OCI-LY3 (cell line): ENCODE results near the gene TMEM245.

Experiments used
- H2AFZ ChIP-seq: fragments of 200-600, 300-600 bp; shearing (Covaris generic); 2 replicates; pipeline ENCODE4 v1.6.0; 2014; ENCODE audit warnings: antibody characterized with exemption, low read depth, low read length
- H3K27ac ChIP-seq: fragments of 200-600, 300-600 bp; sonication (generic); 2 replicates; pipeline ENCODE4 v1.5.1; 2014; ENCODE audit warnings: mild to moderate bottlenecking, low read length, moderate library complexity, mixed read lengths
- H3K27me3 ChIP-seq: fragments of 200-600, 300-600 bp; sonication (generic); 2 replicates; pipeline ENCODE4 v1.6.1; 2014; ENCODE audit warnings: low read depth, low read length, mixed read lengths
- H3K36me3 ChIP-seq: fragments of 200-600, 300-600 bp; sonication (generic); replicated peaks from 2 replicates; pipeline ENCODE3; 2014; ENCODE audit warnings: low read depth, low read length, mixed read lengths
- H3K4me1 ChIP-seq: fragments of 300-600, 200-600 bp; sonication (generic); 2 replicates; pipeline ENCODE4 v1.6.1; 2014; ENCODE audit warnings: low read length, mixed read lengths
- H3K4me2 ChIP-seq: fragments of 200-600, 300-600 bp; sonication (generic); 2 replicates; pipeline ENCODE4 v1.6.1; 2014; ENCODE audit warnings: low read length, mixed read lengths
- H3K4me3 ChIP-seq: fragments of 300-600, 200-600 bp; sonication (generic); 2 replicates; pipeline ENCODE4 v1.5.1; 2014; ENCODE audit warnings: antibody characterized with exemption, mild to moderate bottlenecking, low read length, moderate library complexity
- H3K79me2 ChIP-seq: fragments of 300-600, 200-600 bp; shearing (Covaris generic); 2 replicates; pipeline ENCODE4 v1.6.1; 2014; ENCODE audit warnings: mild to moderate bottlenecking, low read length, mixed read lengths
- H3K9ac ChIP-seq: fragments of 300-600, 200-600 bp; shearing (Covaris generic); 2 replicates; pipeline ENCODE4 v1.6.0; 2014; ENCODE audit warnings: mild to moderate bottlenecking, low read length, moderate library complexity
- H3K9me3 ChIP-seq: fragments of 200-600, 300-600 bp; shearing (Covaris generic); 2 replicates; pipeline ENCODE4 v1.6.1; 2014; ENCODE audit warnings: low read length, mixed read lengths; ENCODE audit not compliant: insufficient read depth
- H4K20me1 ChIP-seq: fragments of 200-600, 300-600 bp; sonication (generic); 2 replicates; pipeline ENCODE4 v1.6.1; 2016; ENCODE audit warnings: low read length, mixed read lengths; ENCODE audit not compliant: insufficient read depth
- EZH2phosphoT487 ChIP-seq: fragments of 200-600 bp; shearing (Covaris generic); IDR thresholded peaks from 2 replicates; pipeline ENCODE4 v1.6.1; 2018; ENCODE audit warnings: antibody characterized with exemption, mixed run types, low read depth
- TF ChIP-seq, protein P1 (sequence below): fragments of 200-600, 300-600 bp; sonication (generic); IDR thresholded peaks from 2 replicates; pipeline ENCODE4 v1.5.1; 2014; ENCODE audit warnings: antibody characterized with exemption, low read length, low read depth

The TMEM245 gene

DNA sequence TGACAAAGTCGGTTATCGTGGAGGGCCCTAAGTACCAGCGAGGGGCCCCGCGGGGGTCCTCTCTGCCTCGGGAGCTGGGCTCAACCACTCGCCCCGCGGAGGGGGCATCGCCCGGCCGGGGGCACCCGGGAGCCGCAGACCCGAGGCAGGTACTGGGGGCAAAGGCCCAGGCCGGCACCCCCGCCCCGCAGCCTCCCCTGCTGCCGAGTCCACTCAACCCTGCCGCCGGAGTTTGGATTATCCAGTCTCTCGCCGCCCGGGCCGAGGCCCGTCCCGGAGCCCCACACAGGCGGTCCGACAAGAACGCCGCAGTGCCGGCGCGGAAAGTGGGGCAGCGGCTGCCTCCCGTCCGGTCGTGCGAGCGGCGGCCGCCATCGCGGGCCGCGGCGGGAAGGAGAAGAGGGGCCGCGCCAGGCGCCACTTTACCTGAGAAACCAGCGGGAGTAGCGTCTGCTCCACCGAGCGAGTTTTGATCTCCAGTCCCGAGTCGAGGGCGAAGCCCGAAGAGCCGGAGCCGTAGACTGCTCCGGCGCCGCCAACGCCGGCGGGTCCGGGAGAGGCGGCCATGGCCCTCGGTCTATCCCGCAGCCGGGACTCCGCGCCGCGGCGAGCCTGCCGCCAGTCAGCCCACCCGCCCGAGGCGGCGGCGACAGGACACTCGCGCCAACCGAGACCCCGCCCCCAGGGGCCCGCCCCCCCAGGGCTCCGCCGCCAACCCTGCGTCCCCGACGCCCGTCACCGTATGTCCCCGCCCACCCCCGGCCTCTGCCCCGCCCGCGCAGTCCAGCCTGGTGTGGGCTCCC is 106.7 kb downstream of the TMEM245 start, which contains the start of gene CTNNAL1:
TSS of gene CTNNAL1 (minus strand) at position 624 of the 803 bp plus-strand sequence. CDS start at position 567, 57 bp downstream.
- peaks cover 39% of the 10 kb centered on the region for H4K20me1 ChIP-seq
- TF ChIP-seq EZH2phosphoT487: no peak
- TF ChIP-seq, protein P1, sequence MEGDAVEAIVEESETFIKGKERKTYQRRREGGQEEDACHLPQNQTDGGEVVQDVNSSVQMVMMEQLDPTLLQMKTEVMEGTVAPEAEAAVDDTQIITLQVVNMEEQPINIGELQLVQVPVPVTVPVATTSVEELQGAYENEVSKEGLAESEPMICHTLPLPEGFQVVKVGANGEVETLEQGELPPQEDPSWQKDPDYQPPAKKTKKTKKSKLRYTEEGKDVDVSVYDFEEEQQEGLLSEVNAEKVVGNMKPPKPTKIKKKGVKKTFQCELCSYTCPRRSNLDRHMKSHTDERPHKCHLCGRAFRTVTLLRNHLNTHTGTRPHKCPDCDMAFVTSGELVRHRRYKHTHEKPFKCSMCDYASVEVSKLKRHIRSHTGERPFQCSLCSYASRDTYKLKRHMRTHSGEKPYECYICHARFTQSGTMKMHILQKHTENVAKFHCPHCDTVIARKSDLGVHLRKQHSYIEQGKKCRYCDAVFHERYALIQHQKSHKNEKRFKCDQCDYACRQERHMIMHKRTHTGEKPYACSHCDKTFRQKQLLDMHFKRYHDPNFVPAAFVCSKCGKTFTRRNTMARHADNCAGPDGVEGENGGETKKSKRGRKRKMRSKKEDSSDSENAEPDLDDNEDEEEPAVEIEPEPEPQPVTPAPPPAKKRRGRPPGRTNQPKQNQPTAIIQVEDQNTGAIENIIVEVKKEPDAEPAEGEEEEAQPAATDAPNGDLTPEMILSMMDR: no peak

DNA sequence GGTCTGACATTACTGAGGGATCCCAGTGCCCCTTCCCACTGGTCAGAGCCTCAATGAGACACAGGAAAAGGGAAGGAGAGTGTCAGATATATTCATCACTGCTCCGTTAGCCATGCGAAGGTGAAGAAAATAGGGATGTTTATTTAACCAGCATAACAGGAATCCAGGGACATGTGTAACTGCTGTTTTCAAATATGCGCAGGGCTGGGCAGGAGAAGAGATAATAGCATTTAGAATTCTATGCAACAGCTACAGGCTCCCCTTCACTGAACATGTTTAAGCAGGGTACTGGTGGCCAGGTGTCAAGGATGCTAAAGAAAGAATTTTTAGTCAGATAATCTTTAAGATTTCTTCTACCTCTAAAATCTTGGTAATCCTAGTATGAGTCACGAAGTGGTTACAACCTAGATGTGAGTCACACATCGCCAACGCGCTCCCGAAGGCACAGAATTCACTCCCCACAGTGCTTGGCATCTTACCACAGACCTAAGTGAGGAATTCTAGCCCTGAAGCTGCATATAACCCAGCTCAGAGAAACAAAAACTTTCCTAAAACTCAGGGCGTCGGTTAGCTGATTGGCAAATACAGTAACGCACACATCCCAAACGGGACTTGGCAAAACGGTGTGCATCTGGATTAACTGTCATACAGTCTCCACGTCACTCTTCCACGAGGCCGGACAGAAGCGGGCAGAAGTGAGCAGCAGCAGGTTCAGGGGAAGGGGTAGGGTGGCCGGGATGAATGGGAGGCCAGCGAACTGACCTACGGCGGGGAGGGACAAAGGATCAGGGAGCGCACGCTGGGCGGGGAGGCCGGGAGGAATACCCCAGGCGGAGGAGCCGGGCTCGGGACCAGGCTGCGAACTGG is 107.5 kb downstream of the TMEM245 start:
- Histone ChIP-seq H4K20me1 (peaks cover 33% of the 10 kb centered on the region), H3K36me3 (peaks cover 9% of the 10 kb centered on the region), H3K4me3 (peak overlapping the region; percentile 80), H3K79me2 (0 out of 2 replicates have a peak, but pooled peaks cover 3% of the 10 kb centered on the region), H3K4me2 (peak overlapping the region; percentile 98), H3K27me3 (peaks cover 4% of the 10 kb centered on the region; the same call in 1 of the 2 replicates), H3K9ac (peak overlapping the region; percentile 73), H3K9me3 (no peaks in the 10 kb centered on the region), H3K4me1 (peaks cover 38% of the 10 kb centered on the region), H2AFZ (peak overlapping the region; percentile 24; the same call in 1 of the 2 replicates), H3K27ac (no peak overlapping the region)
- TF ChIP-seq, protein P1: no peak
- no peak for TF ChIP-seq EZH2phosphoT487

More for the DNA sequence above, 106.7 kb downstream of the TMEM245 start, which contains the start of gene CTNNAL1:
- peaks cover 4% of the 10 kb centered on the region; the same call in 1 of the 2 replicates for H3K27me3 ChIP-seq
- H3K4me2 ChIP-seq: peak within 1 kb of the TSS; percentile 98
- H3K36me3 ChIP-seq: peaks cover 9% of the 10 kb centered on the region
- H3K27ac ChIP-seq: no peak within 1 kb of the TSS
- H3K79me2 ChIP-seq: 0 out of 2 replicates have a peak, but pooled peaks cover 3% of the 10 kb centered on the region
- H2AFZ ChIP-seq: peak within 1 kb of the TSS; percentile 24
- H3K9me3 ChIP-seq: no peaks in the 10 kb centered on the region
- peak within 1 kb of the TSS; percentile 73 for H3K9ac ChIP-seq
- H3K4me1 ChIP-seq: peaks cover 45% of the 10 kb centered on the region
- peak within 1 kb of the TSS; percentile 80 for H3K4me3 ChIP-seq

DNA sequence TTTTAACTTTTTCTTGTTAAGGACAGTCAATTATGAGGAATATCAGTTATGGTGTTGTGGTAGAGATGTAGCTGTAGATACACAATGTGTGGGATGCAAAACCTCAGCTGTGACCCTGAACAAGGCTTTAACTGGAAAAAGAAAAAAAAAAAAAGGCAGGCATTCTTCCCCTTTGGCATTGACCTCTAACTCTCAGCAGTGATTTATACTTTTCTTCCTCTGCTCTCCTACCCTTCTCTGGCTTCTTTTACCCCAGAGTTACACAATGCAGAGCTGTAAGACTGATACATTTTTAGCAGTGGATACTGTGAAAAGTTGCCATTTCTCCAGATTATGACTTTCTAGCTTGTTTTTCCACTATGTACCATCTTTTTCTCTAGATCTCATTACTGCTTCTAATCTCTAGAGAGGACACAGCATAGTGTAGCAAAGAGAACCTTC is 108.5 kb downstream of the TMEM245 start:
- no peaks in the 10 kb centered on the region for H3K9me3 ChIP-seq
- H3K27ac ChIP-seq: no peak overlapping the region
- H4K20me1 ChIP-seq: peaks cover 25% of the 10 kb centered on the region; the same call in 1 of the 2 replicates
- TF ChIP-seq, protein P1: no peak
- no peak for TF ChIP-seq EZH2phosphoT487
- H3K4me2 ChIP-seq: no peak overlapping the region
- H2AFZ ChIP-seq: no peak overlapping the region
- no peak overlapping the region for H3K9ac ChIP-seq
- H3K4me1 ChIP-seq: peaks cover 28% of the 10 kb centered on the region
- 0 out of 2 replicates have a peak, but pooled peaks cover 3% of the 10 kb centered on the region for H3K79me2 ChIP-seq
- peaks cover 7% of the 10 kb centered on the region for H3K36me3 ChIP-seq
- H3K4me3 ChIP-seq: no peak overlapping the region
- peaks cover 4% of the 10 kb centered on the region; the same call in 1 of the 2 replicates for H3K27me3 ChIP-seq
